OCI-LY7 (cell line): ENCODE data around the gene ATXN7L3.

ENCODE experiments used
- CTCF ChIP-seq: fragments of 200-600 bp; sonication (generic); conservative IDR thresholded peaks from 2 replicates; pipeline ENCODE4 v1.5.1; 2014; ENCODE audit warnings: mild to moderate bottlenecking, antibody characterized with exemption, low read length, moderate library complexity, mixed read lengths
- EZH2phosphoT487 ChIP-seq: fragments of 200-600 bp; sonication (generic); IDR thresholded peaks from 2 replicates; pipeline ENCODE4 v1.6.1; 2018; ENCODE audit warnings: low read depth, borderline replicate concordance, mild to moderate bottlenecking, mixed run types, antibody characterized with exemption, low read length, moderate library complexity, mixed read lengths

- no peak for TF ChIP-seq CTCF
- TF ChIP-seq EZH2phosphoT487 = no peak
These were observed 11.9 kb upstream of the ATXN7L3 start for GRCh38 chr17:44211281-44212265.
